GM21576 (cell line): ENCODE measurements around the gene PPP1R37.

Experiments
- ATAC-seq: cut with Tn5 transposase; IDR thresholded peaks from one replicate; pipeline ENCODE4 v1.9.1; 2021; ENCODE audit warnings: mild to moderate bottlenecking, moderate library complexity; ENCODE audit not compliant: unreplicated experiment

Gene PPP1R37

GRCh38 chr19:45187421-45188100 lies 94.6 kb downstream of the PPP1R37 start:
- ATAC-seq = no peak

DNA sequence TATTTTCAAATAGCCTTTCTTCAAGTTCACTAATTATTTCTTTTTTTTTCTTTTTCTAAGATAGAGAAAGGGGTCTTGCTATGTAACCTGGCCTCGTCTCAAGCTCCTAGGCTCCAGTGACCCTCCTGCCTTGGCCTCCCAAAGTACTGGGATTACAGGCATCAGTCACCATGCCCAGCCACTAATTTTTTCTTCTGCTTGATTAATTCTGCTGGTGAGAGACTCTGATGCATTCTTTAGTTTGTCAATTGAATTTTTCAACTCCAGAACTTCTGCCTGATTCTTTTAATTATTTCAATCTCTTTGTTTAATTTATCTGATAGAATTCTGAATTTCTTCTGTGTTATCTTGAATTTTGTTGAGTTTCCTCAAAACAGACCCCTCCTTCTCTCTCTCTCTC lies 97.0 kb downstream of the PPP1R37 start:
- no peak for ATAC-seq

- ATAC-seq = no peak
Observed at GRCh38 chr19:45191375-45191774, 98.4 kb downstream of the PPP1R37 start.

- no peak for ATAC-seq
Observed at GRCh38 chr19:45195764-45196163, 102.8 kb downstream of the PPP1R37 start.
